H9 (cell line): ENCODE data around the gene CRHR1. TPM values are rescaled to one million over a fixed set of nuclear protein-coding genes. Genes with fewer than 3 reads are reported as not detected.

Experiments
- DNase-seq: peaks from one replicate; pipeline ENCODE4 v3.0.0-alpha.2; 2017
- H2AFZ ChIP-seq: one replicate; pipeline ENCODE4 v1.6.1; 2013; ENCODE audit warnings: mild to moderate bottlenecking, low read length, control low read depth, moderate library complexity
- H2AK5ac ChIP-seq: 2 replicates; pipeline ENCODE4 v1.6.1; 2013; ENCODE audit warnings: low read length, control low read depth, mixed read lengths; ENCODE audit not compliant: insufficient read length
- H2BK120ac ChIP-seq: one replicate; pipeline ENCODE4 v1.6.1; 2013; ENCODE audit warnings: low read depth, mild to moderate bottlenecking, low read length, control low read depth, inconsistent platforms; ENCODE audit not compliant: poor library complexity, severe bottlenecking
- H2BK12ac ChIP-seq: 2 replicates; pipeline ENCODE4 v1.6.1; 2013; ENCODE audit warnings: low read length, control low read depth, mixed read lengths, low read depth; ENCODE audit not compliant: insufficient read length
- H2BK15ac ChIP-seq: 2 replicates; pipeline ENCODE4 v1.6.1; 2013; ENCODE audit warnings: low read depth, low read length, control low read depth
- H2BK20ac ChIP-seq: one replicate; pipeline ENCODE4 v1.6.1; 2013; ENCODE audit warnings: low read depth, mild to moderate bottlenecking, low read length, control low read depth, inconsistent platforms; ENCODE audit not compliant: poor library complexity, severe bottlenecking
- H2BK5ac ChIP-seq: 2 replicates; pipeline ENCODE4 v1.6.1; 2013; ENCODE audit warnings: low read length, control low read depth, mixed read lengths; ENCODE audit not compliant: insufficient read length
- H3K14ac ChIP-seq: 2 replicates; pipeline ENCODE4 v1.6.1; 2013; ENCODE audit warnings: low read length, control low read depth; ENCODE audit not compliant: insufficient read depth
- H3K18ac ChIP-seq: 2 replicates; pipeline ENCODE4 v1.6.1; 2013; ENCODE audit warnings: low read depth, mild to moderate bottlenecking, mixed read lengths, low read length, control low read depth; ENCODE audit not compliant: insufficient read length
- H3K23ac ChIP-seq: 2 replicates; pipeline ENCODE4 v1.6.1; 2013; ENCODE audit warnings: low read length, control low read depth, mixed read lengths, low read depth; ENCODE audit not compliant: insufficient read length
- H3K23me2 ChIP-seq: 2 replicates; pipeline ENCODE4 v1.6.1; 2013; ENCODE audit warnings: low read depth, mild to moderate bottlenecking, mixed read lengths, low read length, control low read depth; ENCODE audit not compliant: insufficient read length, poor library complexity, severe bottlenecking
- H3K27ac ChIP-seq: 2 replicates; pipeline ENCODE4 v1.5.1; 2013; ENCODE audit warnings: low read length, control low read depth, mixed read lengths, low read depth; ENCODE audit not compliant: insufficient read length
- H3K27me3 ChIP-seq: 2 replicates; pipeline ENCODE4 v1.6.1; 2013; ENCODE audit warnings: low read length, control low read depth, inconsistent platforms; ENCODE audit not compliant: insufficient read depth
- H3K4ac ChIP-seq: 2 replicates; pipeline ENCODE4 v1.6.1; 2013; ENCODE audit warnings: low read depth, mild to moderate bottlenecking, control low read depth, inconsistent platforms, low read length, moderate library complexity
- H3K4me1 ChIP-seq: 2 replicates; pipeline ENCODE4 v1.6.1; 2013; ENCODE audit warnings: low read length, control low read depth, inconsistent platforms; ENCODE audit not compliant: insufficient read depth
- H3K4me2 ChIP-seq: 2 replicates; pipeline ENCODE4 v1.6.1; 2013; ENCODE audit warnings: low read length, control low read depth, mixed read lengths; ENCODE audit not compliant: insufficient read length, insufficient read depth
- H3K56ac ChIP-seq: 2 replicates; pipeline ENCODE4 v1.6.1; 2013; ENCODE audit warnings: low read depth, mild to moderate bottlenecking, mixed read lengths, low read length, control low read depth; ENCODE audit not compliant: insufficient read length
- H3K79me1 ChIP-seq: 2 replicates; pipeline ENCODE4 v1.6.1; 2013; ENCODE audit warnings: low read depth, mild to moderate bottlenecking, moderate library complexity, low read length, control low read depth, inconsistent platforms; ENCODE audit not compliant: insufficient read depth, poor library complexity, severe bottlenecking
- H3K79me2 ChIP-seq: 2 replicates; pipeline ENCODE4 v1.6.1; 2013; ENCODE audit warnings: low read length, control low read depth, inconsistent platforms; ENCODE audit not compliant: insufficient read depth
- H3K9ac ChIP-seq: 2 replicates; pipeline ENCODE4 v1.6.1; 2013; ENCODE audit warnings: low read length, control low read depth, mixed read lengths; ENCODE audit not compliant: insufficient read length; ENCODE audit errors: extremely low read depth
- H3K9me3 ChIP-seq: one replicate; pipeline ENCODE4 v1.6.1; 2013; ENCODE audit warnings: low read depth, low read length, inconsistent platforms; ENCODE audit not compliant: control insufficient read depth
- H3T11ph ChIP-seq: one replicate; pipeline ENCODE4 v1.6.1; 2013; ENCODE audit warnings: mild to moderate bottlenecking, low read length, control low read depth, inconsistent platforms
- H4K20me1 ChIP-seq: one replicate; pipeline ENCODE4 v1.6.1; 2013; ENCODE audit not compliant: control insufficient read depth, insufficient read length, insufficient read depth
- H4K5ac ChIP-seq: 2 replicates; pipeline ENCODE4 v1.6.1; 2013; ENCODE audit warnings: low read depth, mild to moderate bottlenecking, mixed read lengths, low read length, control low read depth; ENCODE audit not compliant: insufficient read length
- H4K8ac ChIP-seq: replicated peaks from 2 replicates; pipeline ENCODE4 v1.6.1; 2013; ENCODE audit warnings: low read length, control low read depth, mixed read lengths, low read depth; ENCODE audit not compliant: insufficient read length
- H4K91ac ChIP-seq: 2 replicates; pipeline ENCODE4 v1.6.1; 2013; ENCODE audit warnings: low read depth, mild to moderate bottlenecking, moderate library complexity, mixed read lengths, low read length, control low read depth; ENCODE audit not compliant: insufficient read length
- H3K27ac Mint-ChIP-seq, 3 experiments: 2 replicates in 2 of 3; 3 replicates in 1 of 3; pipeline ENCODE4 v1.8.0; 2020 to 2021; ENCODE audit warnings: mixed read lengths in 3 of 3, mild to moderate bottlenecking in 1 of 3, moderate library complexity in 1 of 3
- H3K27me3 Mint-ChIP-seq: 2 replicates; pipeline ENCODE4 v1.8.0; 2021; ENCODE audit warnings: low read depth, mild to moderate bottlenecking, moderate library complexity, mixed read lengths
- H3K36me3 Mint-ChIP-seq, 3 experiments: 2 replicates in 2 of 3; 3 replicates in 1 of 3; pipeline ENCODE4 v1.8.0; 2020 to 2021; ENCODE audit warnings: low read depth in 3 of 3, mixed read lengths in 3 of 3; ENCODE audit not compliant: insufficient read depth in 1 of 3
- H3K4me1 Mint-ChIP-seq, 2 experiments: 2 replicates each; pipeline ENCODE4 v1.8.0; 2020; ENCODE audit warnings: mixed read lengths in 2 of 2
- H3K4me3 Mint-ChIP-seq, 2 experiments: 2 replicates in 1 of 2; 3 replicates in 1 of 2; pipeline ENCODE4 v1.8.0; 2020 to 2021; ENCODE audit warnings: mild to moderate bottlenecking in 2 of 2, mixed read lengths in 2 of 2, moderate library complexity in 1 of 2
- H3K9me3 Mint-ChIP-seq, 2 experiments: 2 replicates in 1 of 2; 3 replicates in 1 of 2; pipeline ENCODE4 v1.8.0; 2020; ENCODE audit warnings: mild to moderate bottlenecking in 2 of 2, mixed read lengths in 2 of 2, moderate library complexity in 1 of 2
- CTCF ChIP-seq: fragments of 200-600 bp; sonication (generic); conservative IDR thresholded peaks from 3 replicates; pipeline ENCODE4 v1.8.0; 2021; ENCODE audit warnings: antibody characterized with exemption, mild to moderate bottlenecking
- WGBS: extraction: QIAGEN DNeasy Blood & Tissue Kit; methylation state at CpG from one replicate; pipeline ENCODE4 v1.1.7; 2013; ENCODE audit warnings: missing lambda C conversion rate, low lambda C conversion rate, mixed read lengths; ENCODE audit not compliant: insufficient read length; ENCODE audit errors: extremely low coverage; 5-methylcytosine and 5-hydroxymethylcytosine counted together
- long read RNA-seq: library from polyadenylated mRNA; unstranded; transcript quantifications from one replicate; pipeline ENCODE4 v2.0.0, GENCODE V29; 2020
- total RNA-seq: library from RNA; stranded (reverse); gene quantifications from 2 replicates; pipeline ENCODE4 v1.2.1, GENCODE V29; 2021

CRHR1 gene
- 0.42 and 0.52 TPM in 2 replicates for total RNA-seq
- long read RNA-seq = 0 reads

DNA sequence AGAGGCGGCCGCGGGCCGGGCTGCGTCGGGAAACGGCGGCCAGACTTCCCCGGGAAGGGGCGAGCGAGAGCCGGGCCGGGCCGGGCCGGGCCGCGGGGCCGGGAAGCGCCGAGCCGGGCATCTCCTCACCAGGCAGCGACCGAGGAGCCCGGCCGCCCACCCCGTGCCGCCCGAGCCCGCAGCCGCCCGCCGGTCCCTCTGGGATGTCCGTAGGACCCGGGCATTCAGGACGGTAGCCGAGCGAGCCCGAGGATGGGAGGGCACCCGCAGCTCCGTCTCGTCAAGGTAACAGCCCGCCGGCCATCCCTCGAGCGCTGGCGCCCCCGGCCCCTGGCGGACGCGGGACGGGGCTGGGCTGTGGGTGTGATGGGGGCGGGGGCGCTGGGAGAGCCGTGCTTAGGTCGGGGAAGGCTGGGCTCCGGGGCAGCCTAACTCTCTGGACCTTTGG lies at the start of gene CRHR1:
TSS of gene CRHR1 (plus strand) at position 28 of the 448 bp plus-strand sequence. CDS start at position 253, 225 bp downstream.
- no peak within 1 kb of the TSS for H3K9ac ChIP-seq
- H4K91ac ChIP-seq = no peak within 1 kb of the TSS
- no peak within 1 kb of the TSS for H2AFZ ChIP-seq
- no peak within 1 kb of the TSS for H3T11ph ChIP-seq
- Mint-ChIP-seq H3K9me3 (no peaks in the 10 kb centered on the region), H3K27me3 (peaks cover 93% of the 10 kb centered on the region), H3K36me3 (no peaks in the 10 kb centered on the region; a peak in 1 of 7 replicates), H3K27ac (no peak within 1 kb of the TSS), H3K4me3 (peak within 1 kb of the TSS; percentile 66 to 90), H3K4me1 (peaks cover 20 to 37% of the 10 kb centered on the region in 2 experiments)
- H3K18ac ChIP-seq = no peak within 1 kb of the TSS
- no peak within 1 kb of the TSS for H3K27ac ChIP-seq
- no peak within 1 kb of the TSS for H2BK12ac ChIP-seq
- no peaks in the 10 kb centered on the region for H3K79me2 ChIP-seq
- H3K27me3 ChIP-seq = peaks cover 22% of the 10 kb centered on the region
- H3K9me3 ChIP-seq = no peaks in the 10 kb centered on the region
- TF ChIP-seq CTCF = no peak
- H2BK20ac ChIP-seq = no peak within 1 kb of the TSS
- H4K20me1 ChIP-seq = no peaks in the 10 kb centered on the region
- H3K23ac ChIP-seq = no peak within 1 kb of the TSS
- H3K4me1 ChIP-seq = peaks cover 2% of the 10 kb centered on the region; the same call in 1 of the 2 replicates
- H2AK5ac ChIP-seq = no peak within 1 kb of the TSS
- no CpG with 5 or more reads among the region's 56 CpGs for WGBS
- no peak within 1 kb of the TSS for H2BK5ac ChIP-seq
- peak; percentile 65 for DNase-seq
- H3K23me2 ChIP-seq = peaks cover 20% of the 10 kb centered on the region
- no peak within 1 kb of the TSS for H2BK120ac ChIP-seq
- no peak within 1 kb of the TSS for H3K4ac ChIP-seq
- no peak within 1 kb of the TSS for H3K56ac ChIP-seq
- no peaks in the 10 kb centered on the region for H3K79me1 ChIP-seq
- no peak within 1 kb of the TSS for H2BK15ac ChIP-seq
- peak within 1 kb of the TSS; percentile 83 for H3K4me2 ChIP-seq
- H3K14ac ChIP-seq = no peak within 1 kb of the TSS
- H4K5ac ChIP-seq = no peak within 1 kb of the TSS
- H4K8ac ChIP-seq = no peak within 1 kb of the TSS
